Limb (tissue), 2 donors: Measurements from ENCODE around the gene ANKRD36C.
A peak's percentile ranks its signal among the peaks of the same experiment; 100 is the strongest.
"Not testable (repeated sequence)": the region's sequence is repeated elsewhere in the genome, so short reads cannot be mapped to it uniquely, and the experiment has no call there.

ENCODE experiments used
- DNase-seq, 2 donors: peaks; one replicate each; pipeline ENCODE4 v3.0.0-alpha.2; 2016; ENCODE audit errors: extremely low spot score in 2 of 2

Gene ANKRD36C

DNA sequence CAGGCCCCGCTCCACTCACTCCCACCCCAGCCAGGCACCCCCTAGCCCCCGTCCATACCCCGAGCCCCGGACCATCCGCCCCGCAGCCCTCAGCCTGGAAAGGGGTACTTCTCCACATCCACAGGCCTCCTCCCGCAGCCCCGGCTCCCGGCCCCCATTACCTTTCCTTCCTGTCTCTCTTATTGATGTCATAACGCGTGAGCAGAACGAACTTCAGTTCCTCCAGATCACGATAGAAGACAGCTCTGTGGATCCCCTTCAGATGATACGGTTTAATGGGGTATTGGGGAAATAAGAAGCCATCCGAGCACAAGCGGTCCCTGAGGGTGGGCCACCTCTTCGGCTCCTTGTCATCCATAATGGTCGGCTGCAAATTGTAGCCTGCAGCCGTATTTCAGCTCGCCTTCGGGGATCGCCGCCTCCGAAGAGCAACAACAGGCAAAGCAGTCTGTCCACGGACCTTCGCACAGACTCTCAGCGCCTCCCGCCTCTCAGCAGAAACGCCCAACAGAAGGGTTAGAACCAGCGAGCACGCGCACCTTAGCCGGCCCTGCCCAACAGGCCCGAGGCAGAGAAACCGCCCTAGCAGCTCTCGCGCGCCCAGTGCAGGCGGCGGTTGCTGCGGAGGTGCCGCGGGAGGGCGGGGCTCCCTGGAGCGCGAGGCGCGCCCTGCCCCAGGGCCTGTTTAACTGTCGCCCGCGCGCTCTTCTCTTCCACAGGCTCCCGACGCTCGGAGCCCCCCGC, at the start of gene ANKRD36C:
Gene ANKRD36C (minus strand): TSS at position 474 of the 744 bp plus-strand sequence. CDS start 116 bp downstream, at position 358.
- DNase-seq, result peak; percentile 3 to 58

DNA sequence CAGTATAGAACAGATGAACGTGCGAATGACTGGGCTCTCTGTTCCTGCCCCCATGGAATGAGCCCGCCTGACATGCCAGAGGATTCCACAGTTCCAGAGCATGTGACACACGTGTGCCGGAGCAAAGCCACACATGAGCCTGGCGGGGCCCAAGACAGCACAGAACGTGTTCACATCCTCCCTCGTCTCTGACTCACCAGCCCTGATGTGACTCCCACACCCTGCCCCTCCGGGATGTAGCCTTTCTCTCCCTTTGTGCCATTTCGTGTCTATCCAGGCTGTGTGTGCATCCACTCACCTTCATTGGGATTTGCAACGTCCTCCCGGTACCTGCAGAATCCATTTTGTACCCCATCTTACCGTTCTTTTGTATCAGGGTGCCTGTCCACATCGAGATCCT, 43.9 kb upstream of the ANKRD36C start:
- not testable (repeated sequence) for DNase-seq

DNA sequence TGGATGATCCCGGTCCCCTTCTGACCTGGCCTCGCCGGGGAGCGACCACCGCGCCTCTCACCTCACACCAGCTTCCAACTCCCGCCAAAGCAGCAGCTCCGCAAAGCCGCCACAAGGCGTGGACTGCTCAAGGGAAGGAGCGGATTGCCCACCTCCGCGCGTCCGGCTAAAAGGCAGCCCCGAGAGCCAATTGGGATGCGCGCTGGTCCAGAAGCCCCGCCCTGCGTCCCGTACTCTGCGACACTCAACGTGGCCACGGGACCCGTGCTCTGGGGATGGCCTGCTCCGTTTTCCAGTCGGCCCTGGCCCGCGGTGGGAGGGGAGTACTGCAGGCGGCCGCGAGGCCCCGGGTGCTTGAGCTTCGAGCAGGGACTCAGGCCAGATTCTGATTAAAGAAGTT, 43.2 kb upstream of the ANKRD36C start, which contains the start of gene GPAT2:
Gene GPAT2 (minus strand): TSS at position 125 of the 400 bp plus-strand sequence. CDS start 2,557 bp downstream, outside the sequence.
- not testable (repeated sequence) for DNase-seq

DNA sequence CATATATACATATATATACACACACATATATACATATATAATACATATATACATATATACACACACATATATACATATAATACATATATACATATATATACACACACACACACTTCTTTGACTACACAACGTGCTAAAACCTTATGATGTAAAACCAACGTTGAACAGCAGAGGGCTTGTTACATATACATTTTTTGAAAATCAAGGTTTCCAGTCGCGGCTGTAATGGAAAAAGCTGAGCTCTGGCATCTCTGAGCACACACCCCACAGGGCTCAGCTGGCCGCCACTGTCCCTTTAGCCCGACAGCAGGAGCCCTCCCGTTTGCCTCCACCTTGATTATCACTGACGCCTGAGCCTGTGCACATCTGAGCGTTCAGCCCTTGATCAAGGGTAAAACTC, 42.4 kb upstream of the ANKRD36C start:
- DNase-seq, result not testable (repeated sequence)

DNA sequence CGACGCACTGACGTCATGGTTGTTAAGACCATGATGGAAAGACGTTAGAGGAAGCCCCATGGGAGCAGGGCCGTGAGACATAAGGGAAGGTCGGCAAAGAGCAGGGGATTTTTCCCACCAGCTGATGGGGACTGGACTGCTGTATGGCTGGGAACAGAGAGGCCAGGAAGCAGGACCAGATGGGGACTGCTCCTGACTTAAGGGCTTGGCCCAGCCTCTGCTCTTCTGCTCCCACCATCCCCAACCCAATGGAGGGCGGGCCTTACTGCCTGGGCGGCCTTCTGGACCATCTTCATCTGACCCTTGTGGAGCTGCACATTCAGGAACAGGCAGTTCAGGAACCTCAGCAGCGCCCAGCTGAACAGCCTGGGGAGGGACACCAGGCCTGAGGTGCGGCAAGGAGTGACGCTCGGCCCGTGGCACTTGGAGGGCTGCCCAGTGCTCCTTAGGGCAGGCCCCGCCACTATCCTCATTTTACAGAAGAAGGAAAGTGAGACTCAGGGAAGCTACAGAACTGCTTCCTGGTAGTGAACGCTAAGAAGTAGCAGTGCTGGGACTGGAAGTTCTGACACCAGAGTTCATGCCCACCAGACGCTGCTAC, 36.2 kb upstream of the ANKRD36C start:
- not testable (repeated sequence) for DNase-seq

DNA sequence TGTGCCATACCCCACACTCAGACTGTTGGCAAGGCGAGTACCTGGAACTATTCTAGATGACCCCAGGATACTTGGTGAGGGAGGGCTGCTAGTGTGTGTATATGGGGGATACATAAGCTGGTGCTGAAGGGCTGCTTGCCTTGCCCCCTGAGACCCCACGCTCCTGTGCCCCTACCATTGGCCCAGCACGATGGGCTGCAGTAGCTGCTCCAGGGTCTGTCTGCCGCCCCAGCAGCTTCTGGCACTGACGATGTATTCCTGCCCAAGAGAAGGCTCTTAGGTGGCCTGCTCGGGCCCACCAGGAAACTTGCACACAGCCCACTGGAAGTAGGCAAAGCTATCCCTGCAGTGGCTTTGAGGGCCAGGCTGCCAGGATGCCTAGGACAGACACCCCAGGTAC, 34.1 kb upstream of the ANKRD36C start:
- DNase-seq, result not testable (repeated sequence)

DNA sequence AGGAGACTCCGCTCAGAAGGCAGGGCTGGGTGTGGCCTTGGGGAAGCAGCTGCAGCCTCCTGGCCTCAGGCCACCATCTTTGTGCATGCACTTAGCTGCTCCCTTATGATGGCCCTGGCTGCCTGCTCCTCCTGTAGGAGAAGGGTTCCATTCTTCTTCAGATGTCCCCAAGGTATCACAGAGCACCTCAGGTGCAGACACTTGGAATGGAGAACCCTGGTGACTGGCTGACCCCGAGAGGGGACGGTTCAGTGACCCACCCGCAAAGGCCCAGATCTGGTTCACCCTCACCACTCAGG, 33.5 kb upstream of the ANKRD36C start:
- peak in 1 of 2 donors; percentile 22 for DNase-seq

DNA sequence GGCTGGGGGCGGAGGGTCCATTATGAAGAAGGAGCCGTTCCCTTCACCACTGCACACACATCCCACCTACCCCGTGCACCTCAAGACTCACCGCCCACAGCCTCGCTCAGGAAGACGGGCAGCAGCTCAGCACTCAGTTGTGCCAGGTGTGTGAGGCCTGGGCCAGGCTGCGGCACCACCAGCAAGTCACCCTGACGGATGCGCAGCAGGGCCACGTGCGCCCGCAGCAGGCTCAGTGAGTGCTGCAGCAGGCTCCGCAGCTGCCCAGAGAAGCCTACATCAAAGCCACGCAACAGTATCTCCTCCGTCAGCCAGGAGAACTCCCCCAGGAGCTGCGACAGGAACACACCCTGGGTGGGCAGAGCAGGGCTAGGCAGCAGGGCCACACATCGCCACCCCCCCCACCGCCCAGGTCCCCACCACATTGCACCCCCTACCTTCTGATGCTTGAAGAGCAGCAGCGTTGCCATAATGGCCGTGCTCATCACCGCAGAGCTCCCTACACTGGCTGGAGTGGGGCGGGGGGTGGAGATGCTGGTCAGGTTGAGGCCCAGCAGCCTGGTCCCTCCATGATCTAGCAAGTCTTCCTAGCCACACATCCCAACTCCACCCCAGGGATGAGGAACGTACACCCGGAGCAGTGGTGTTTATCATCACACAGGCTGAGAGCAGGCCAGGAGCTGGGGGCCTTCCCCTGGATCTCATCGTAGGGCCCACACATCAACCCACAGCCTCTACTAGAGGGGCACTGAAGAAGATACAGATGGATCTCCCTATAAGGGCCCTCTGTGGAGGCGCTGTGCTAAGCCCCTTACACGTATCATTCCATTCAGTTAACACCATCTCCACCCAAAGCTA, 32.9 kb upstream of the ANKRD36C start:
- no peak for DNase-seq

DNA sequence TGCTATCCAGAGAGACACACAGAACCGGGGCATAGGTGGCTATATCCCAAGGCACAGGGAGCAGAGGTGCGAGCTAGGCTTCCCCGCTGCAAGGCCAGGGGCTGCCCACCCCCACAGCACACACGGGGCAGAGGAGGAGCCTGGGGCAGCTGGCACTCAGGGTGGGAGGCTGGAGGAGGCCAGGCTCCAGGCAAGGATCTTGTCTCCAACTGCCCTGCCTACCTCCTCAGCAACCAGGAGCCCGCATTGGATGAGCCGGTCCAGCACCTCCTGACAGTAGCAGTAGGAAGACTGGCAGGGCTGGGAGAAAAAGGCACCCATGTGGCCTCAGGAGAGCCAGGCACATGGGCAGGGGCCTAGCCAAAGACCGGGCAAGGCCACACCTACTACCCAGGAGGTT, 32.1 kb upstream of the ANKRD36C start:
- not testable (repeated sequence) for DNase-seq

DNA sequence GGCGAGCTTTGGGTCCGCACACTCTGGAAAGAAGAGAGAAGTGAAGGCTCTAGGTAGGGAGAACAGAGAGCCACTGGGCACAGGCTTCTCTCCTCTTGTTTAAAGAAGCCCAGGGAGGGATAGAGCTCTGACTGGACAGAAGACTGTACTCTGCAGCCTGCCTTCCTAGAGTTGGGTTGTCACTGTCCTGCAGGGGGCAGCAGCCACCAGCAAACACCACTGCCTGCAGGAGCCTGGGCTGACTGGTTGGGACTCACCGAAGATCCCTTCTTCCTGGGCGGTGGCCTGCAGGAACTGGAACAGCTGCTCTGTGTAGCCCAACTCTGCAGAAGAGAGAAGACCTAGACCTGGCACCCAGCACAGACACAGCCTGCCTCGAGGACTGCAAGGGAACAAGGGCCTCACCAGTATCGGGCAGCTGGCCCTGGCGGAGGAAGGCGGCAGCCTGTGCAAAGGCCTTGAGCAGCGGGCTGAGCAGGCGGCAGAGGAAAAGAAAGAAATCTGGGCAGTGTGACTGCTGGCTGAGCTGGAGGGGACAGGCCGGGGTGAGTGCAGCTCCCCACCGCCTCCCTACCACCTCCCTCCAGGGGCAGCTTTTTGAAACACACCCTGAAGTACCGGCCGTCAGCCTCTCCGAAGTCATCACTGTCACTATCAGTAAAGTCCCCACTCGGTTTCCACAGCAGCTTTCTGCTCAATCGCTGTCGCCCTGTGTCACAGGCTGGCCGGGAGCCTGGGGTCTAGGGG, 31.2 kb upstream of the ANKRD36C start:
- peak; percentile 63 to 89 for DNase-seq

DNA sequence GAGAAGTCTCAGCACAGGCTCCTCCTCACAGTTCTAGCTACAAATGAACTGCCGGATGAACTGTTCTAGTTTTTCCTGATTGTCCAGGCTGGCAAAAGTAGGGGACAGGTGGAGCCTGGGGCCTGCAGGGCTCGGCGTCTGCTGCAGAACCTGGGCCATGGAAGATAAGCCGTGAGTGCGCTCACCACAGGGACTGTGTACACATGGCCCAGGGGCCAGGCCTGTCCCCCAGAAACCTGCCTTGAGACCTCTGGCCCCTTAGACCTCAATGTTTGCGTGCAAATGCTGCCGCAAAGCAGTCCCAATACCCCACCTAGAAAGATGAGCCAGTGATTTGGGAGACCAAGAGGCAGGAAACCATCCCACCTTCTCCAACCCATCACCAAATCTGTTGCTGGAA, 30.5 kb upstream of the ANKRD36C start:
- not testable (repeated sequence) for DNase-seq

DNA sequence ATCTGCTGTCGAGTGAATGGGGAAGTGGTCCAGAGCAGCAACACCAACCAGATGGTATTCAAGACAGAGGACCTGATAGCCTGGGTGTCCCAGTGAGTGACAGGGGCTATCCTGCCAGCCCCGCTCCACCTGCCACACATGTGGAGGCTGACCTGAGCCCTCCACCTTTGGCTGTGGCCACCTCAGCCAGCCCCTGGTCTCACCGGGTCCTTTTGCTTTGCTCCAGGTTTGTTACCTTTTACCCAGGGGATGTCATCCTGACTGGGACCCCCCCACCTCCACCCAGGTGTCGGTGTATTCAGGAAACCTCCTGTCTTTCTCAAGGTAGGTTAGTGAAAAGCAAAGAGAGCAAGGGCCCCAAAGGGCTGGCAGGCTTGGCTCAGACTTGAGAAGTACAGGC, 29.5 kb upstream of the ANKRD36C start:
- not testable (repeated sequence) for DNase-seq

DNA sequence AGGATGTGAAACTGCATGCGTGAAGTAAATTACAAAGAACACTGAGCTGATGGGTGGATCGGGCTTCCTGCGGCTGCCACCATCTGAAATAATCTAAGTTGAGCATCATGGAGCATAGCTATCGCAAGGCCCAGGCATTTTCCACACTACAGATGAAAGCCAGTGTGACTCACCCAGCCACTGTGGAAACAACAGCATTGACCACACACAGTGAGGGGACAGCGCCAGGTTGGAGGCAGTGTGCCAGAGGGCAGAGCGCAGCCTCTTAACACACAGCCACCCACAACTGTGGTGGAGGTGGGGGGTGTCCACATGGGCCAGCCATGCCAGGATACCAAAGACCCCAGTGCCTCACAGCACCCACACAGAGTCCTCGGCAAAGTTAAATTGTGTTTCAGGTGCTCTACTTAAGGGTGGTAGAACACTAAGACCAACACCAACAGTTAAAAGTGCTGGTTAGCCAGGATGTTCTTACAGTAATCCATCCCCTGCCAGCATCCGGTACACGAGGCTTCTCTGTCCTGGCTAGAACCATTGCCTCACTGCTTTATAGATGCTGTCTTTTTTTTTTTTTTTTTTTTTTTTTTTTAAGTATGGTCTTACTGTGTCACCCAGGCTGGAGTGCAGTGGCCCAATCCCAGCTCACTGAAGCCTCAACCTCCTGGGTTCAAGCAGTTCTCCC, 28.4 kb upstream of the ANKRD36C start:
- DNase-seq, result not testable (repeated sequence)

DNA sequence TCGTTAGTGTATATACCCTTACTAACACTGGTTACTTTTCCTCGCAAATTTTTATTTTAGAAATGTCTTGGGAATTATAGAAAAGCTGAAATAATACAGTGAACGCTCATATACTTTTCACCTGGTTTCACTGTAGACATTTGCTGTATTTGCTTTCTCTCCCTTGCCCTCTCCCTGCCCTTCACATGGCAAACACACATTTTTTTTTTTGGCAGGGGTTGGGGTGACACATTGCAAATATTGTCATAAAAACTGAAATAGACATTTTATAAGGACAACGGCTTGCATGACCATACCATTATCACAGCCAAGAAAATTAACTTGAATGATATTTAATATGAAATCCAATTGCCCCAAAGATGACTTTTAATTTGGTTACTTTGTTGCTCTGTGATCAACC, 24.7 kb upstream of the ANKRD36C start:
- DNase-seq, result not testable (repeated sequence)

DNA sequence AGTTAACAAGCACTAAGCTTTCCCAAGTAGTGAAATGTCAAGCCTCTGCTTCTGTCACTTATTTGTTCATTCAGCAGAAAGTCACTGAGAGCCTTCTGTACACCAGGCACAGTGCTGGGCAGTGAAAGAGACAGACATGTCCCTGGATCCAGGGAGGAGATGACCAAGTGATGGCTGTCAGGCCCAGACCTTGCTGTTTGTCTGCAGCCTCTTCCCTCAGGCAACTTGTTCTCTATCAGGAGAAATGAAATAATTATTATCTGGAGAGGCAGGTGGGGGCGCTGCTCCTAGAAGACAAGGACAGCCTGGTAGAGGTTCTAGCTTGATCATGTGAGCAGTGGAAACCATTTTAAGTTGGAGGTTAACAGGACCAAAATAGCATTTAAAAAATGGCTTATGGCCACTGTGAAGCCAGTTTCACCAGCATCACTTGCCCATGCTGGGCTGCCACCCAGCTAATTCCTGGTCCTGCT, 21.2 kb upstream of the ANKRD36C start:
- not testable (repeated sequence) for DNase-seq

DNA sequence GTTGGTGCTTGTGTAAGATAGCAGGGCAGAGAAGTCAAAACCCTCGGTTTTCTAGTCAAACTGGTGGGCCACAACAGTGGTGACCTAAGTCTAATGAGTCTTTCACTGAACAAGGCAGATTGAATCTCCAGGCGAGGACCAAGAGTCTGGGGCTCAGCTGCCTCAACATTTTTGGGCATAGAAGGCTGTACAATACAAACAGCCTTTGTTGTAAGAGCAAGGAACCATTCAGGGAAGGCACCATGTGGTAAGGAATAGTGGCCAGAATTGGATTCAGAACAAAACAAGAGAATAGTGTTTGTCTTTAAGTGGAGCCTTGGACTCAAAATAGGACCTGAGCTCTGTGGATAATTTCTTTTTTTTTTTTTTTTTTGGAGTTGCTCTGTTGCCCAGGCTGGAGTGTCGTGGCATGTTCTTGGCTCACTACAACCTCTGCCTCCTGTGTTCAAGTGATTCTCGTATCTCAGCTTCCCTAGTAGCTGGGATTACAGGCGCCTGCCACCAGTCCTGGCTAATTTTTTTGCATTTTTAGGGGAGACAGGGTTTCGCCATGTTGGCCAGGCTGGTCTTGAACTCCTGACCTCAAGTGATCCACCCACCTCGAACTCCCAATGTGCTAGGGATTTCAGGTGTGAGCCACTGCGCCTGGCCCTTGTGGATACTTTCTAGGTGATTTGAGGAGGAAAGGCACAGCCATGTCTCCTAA, 20.6 kb upstream of the ANKRD36C start:
- DNase-seq, result not testable (repeated sequence)

DNA sequence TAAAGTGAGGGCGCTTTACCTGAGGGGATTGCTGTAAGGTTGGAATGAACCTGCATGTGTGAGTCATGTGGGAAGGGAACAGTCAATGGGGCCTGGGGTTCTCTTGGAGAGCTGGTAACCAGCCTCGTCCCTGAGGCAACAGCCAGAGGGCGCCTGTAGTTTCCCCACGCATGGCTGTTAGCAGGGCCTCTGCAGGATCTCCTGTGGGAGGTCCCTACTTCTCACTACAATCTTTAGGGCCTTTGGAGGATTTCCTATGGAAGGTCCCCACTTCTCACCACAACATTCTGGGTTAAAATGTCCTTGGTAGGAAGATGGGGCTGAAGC, 19.5 kb upstream of the ANKRD36C start:
- DNase-seq, result not testable (repeated sequence)

DNA sequence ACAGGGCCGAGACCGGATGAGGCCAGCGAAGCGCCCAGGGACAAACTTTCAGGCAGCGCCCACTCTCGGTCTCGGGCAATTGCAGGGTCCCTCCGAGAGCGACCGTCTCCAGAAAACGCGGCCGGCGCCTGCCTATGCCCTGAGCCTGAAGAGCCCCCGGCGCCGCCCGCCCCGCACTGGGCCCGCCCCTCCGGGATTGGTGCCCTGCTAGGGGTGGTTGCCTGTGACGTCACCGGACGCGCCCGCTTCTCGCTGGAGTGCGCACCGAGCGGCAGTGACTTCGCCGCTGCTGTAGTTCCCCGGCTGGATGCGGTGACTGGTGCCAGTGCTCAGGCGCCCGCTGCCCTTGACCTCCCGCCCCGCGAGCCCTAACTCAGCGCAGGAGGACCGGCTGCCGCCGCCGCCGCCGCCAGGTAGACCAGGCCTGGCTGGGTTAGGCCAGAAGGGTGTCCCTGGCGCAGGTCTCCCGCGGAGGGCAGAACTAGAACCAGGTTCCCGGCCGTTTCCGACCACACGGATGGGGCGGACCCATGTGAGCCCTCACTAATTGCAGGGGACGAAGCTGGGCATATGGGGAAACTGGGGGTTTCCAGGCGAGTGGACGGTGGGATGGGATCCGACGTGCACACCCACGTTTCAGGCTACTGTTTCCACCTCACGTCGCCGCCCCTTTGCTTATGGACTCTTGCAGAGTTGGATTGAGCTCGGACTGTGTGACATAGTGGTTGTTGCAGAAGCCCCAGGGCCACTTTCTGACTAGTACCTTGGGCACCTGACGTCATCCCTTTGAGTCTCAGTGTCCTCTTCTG, 18.9 kb upstream of the ANKRD36C start:
- DNase-seq, result peak; percentile 81 to 96

DNA sequence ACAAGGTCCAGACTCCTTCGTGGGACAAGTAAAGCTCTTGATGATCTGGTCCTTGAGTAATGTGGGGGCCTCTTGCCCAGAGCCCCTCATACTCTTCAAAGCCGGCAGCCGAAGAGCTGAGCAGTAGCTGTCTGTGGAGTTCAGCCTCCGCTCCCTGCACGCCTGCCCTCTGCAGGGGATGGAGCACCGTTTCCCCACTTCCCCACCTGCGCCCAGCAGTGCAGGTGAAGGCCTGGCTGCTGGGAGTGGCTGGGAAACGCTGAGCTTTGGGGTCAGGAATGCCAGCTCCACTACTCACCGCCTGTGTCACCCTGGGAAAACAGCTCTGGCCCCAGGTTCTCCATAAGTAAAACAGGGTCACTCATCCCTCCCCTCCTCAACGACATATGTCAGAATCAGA, 18.2 kb upstream of the ANKRD36C start:
- DNase-seq, result not testable (repeated sequence)
